Body of pancreas (tissue), 4 donors: ENCODE results near the gene ADGRA1. TPM values are rescaled to one million over a fixed set of nuclear protein-coding genes. Genes with fewer than 3 reads are reported as not detected.

ENCODE experiments used
- ATAC-seq: fragments of 150-250 bp; one replicate; pipeline ENCODE4 v1.9.1; 2016
- DNase-seq, 4 donors: peaks; one replicate each; pipeline ENCODE4 v3.0.0-alpha.2; 2019
- H3K27ac ChIP-seq, 4 donors: fragments of 200-600 bp; sonication (generic); 1 replicate in 3 of 4; 2 replicates in 1 of 4; pipeline versions ENCODE4 v1.5.1 to v1.6.1; 2016 to 2019; ENCODE audit warnings: mild to moderate bottlenecking in 1 of 4, mixed read lengths in 1 of 4, moderate library complexity in 1 of 4
- H3K27me3 ChIP-seq, 2 donors: fragments of 200-600 bp; sonication (generic); one replicate each; pipeline ENCODE4 v1.6.0; 2016; ENCODE audit warnings: mild to moderate bottlenecking in 1 of 2
- H3K36me3 ChIP-seq, 2 donors: fragments of 200-600 bp; sonication (generic); replicated peaks in 1 of 2; 2 replicates each; pipeline ENCODE4 v1.5.1; 2016; ENCODE audit warnings: low read depth in 2 of 2; ENCODE audit not compliant: insufficient read depth in 1 of 2
- H3K4me1 ChIP-seq: fragments of 200-600 bp; sonication (generic); one replicate; pipeline ENCODE4 v1.6.0; 2016
- H3K4me3 ChIP-seq, 2 donors: fragments of 200-600 bp; sonication (generic); 1 replicate in 1 of 2; 2 replicates in 1 of 2; pipeline ENCODE4 v1.5.1; 2016 to 2019
- H3K9me3 ChIP-seq, 3 donors: fragments of 200-600 bp; sonication (generic); 1 replicate in 2 of 3; 2 replicates in 1 of 3; pipeline ENCODE4 v1.5.1; 2016
- POLR2A ChIP-seq, 3 donors: fragments of 450-650 bp; IDR thresholded peaks; one replicate each; pipeline ENCODE4 v1.6.1; 2016; ENCODE audit warnings: antibody characterized with exemption in 3 of 3, mild to moderate bottlenecking in 2 of 3
- WGBS, 2 donors: methylation state at CpG; one replicate each; pipeline ENCODE4 v1.1.5; 2017; 5-methylcytosine and 5-hydroxymethylcytosine counted together
- intact Hi-C: fragments of 100-400 bp; cut with DNase I; formaldehyde crosslinking; loops from one replicate; pipeline ENCODE4 v1.15.1; 2023
- total RNA-seq, 2 donors: library from RNA; depleted of rRNA; stranded (reverse); fragments of >200 nt; gene quantifications; one replicate each; pipeline ENCODE4 v1.1.0, GENCODE V29; 2016
- TF ChIP-seq, protein P1 (sequence below), 7 experiments: fragments of 450-650 bp in 4 of 7; fragments of 200-600 bp in 3 of 7; sonication (generic) in 3 of 7; IDR thresholded peaks; one replicate each; pipeline ENCODE4 v1.5.1; 2016 to 2019; ENCODE audit warnings: antibody characterized with exemption in 7 of 7

Gene ADGRA1
- total RNA-seq, 2 donors from 2014 or later = under 0.01 TPM; not detected in 1

DNA sequence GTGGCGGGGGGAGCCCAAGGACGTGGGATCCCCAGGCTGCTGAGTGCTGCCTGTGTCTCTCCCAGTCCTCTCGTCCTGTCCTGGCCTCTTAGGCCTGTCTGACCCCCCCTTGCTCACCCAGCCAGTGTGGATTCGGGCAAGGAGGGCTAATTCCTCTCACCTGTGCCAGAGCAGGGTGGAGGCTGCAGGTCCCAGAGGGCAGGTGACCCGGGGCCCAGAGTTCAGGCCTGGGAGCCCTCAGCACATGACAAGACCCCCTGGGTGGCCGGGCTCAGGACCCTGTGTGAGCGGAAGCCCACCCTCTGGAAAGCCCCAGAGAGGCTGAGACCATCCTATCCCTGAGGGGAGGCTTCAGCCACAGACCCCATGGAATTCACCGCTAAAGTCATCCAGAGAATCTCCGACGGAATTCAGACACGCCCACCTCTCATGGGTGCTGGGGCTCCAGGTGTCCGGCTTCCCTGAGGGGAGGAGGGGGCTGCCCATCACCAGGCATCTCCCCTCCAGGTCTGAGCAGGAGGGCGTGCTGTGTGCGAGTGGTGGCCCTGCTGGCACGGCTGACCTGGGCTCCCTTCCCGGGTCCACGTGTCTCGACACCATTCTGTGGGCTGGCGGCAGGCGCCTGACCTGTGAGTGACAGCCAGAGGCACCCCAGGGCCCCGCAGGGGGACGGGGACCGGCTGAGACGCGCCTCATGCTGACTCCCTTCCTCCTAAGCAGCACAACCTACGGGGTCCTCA, 77.3 kb downstream of the ADGRA1 start:
- no peak for ATAC-seq
- intact Hi-C loops = no loop called here
- Histone ChIP-seq H3K27me3 (peaks cover 0 to 11% of the 10 kb centered on the region in 2 donors), H3K9me3 (no peaks in the 10 kb centered on the region), H3K4me3 (no peak overlapping the region), H3K36me3 (no peaks in the 10 kb centered on the region), H3K4me1 (peaks cover 13% of the 10 kb centered on the region), H3K27ac (no peak overlapping the region)
- WGBS, 2 donors = 65 to 71% methylated on average over 8 to 26 of the region's 26 CpGs
- TF ChIP-seq, protein P1, sequence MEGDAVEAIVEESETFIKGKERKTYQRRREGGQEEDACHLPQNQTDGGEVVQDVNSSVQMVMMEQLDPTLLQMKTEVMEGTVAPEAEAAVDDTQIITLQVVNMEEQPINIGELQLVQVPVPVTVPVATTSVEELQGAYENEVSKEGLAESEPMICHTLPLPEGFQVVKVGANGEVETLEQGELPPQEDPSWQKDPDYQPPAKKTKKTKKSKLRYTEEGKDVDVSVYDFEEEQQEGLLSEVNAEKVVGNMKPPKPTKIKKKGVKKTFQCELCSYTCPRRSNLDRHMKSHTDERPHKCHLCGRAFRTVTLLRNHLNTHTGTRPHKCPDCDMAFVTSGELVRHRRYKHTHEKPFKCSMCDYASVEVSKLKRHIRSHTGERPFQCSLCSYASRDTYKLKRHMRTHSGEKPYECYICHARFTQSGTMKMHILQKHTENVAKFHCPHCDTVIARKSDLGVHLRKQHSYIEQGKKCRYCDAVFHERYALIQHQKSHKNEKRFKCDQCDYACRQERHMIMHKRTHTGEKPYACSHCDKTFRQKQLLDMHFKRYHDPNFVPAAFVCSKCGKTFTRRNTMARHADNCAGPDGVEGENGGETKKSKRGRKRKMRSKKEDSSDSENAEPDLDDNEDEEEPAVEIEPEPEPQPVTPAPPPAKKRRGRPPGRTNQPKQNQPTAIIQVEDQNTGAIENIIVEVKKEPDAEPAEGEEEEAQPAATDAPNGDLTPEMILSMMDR (IDR thresholded peaks at IDR 0.05) = no peak
- no peak for TF ChIP-seq POLR2A (IDR thresholded peaks at IDR 0.05)
- no peak for DNase-seq

DNA sequence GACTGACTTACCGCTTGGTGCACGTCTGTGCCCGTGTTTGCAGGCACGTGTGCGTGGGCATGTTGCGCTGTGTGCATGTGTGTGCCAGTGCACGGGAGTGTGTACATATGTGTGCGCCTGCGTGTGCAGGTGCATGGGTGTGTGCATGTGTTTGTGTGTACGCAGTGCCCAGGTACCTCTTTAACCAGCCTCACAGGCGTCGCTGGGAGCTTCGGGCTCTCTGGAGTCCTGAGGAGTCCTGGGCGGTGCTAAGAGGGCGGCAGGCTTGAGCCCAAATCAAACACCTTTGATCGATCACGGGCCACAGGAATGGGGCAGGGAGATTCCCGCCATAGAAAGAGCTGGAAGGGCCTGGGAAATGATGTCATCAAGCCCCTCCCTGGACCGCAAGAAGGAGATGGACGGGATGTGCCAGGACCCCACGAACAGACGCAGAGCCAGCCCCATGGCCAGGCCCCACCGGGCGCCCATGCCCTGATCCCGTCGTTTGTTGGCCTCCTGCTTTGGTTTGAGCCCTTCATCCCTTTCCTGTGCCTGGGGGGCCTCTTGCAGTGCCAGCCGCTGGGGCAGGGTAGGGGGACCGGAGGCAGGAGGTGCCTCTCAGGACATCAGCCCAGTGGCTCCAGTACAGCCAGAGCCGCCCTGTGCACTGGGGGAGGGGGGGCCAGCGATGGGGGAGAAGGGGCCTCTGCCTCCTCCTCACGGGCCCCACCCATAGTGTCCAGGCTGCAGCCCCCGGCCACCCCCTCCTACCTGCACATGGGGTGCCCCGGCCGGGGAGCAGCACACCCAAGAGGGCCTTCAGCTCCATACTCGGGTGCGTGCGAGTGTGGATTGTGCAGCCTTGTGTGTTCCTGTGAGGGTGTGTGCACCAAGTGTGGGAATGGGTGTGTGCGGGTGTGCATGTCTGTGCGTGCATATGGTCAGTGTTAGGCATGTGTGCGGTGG, 78.1 kb downstream of the ADGRA1 start:
- Histone ChIP-seq H3K27ac (no peak overlapping the region), H3K4me1 (peaks cover 7% of the 10 kb centered on the region), H3K27me3 (peaks cover 0 to 6% of the 10 kb centered on the region in 2 donors), H3K4me3 (no peak overlapping the region), H3K36me3 (no peaks in the 10 kb centered on the region), H3K9me3 (no peaks in the 10 kb centered on the region)
- WGBS, 2 donors = 70 to 75% methylated on average over 28 to 39 of the region's 40 CpGs
- DNase-seq = no peak
- ATAC-seq = no peak
- TF ChIP-seq POLR2A (IDR thresholded peaks at IDR 0.05) = no peak
- TF ChIP-seq, protein P1 (IDR thresholded peaks at IDR 0.05) = no peak
- intact Hi-C loops = no loop called here

DNA sequence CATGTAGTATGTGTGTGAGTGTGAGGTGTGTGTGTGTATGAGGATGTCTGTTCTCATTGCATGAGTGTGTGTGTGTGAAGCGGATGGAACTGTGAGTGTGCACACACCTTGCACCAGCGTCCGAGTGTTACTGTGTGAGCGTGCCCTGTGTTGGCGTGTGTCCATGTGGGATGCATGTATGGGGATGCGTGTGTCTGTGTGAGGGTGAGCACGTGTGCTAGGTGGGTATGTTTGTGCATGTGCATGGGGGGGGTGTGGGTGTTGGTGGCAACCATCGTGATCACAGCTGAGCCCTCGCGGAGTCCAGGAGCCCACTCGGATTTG, 78.7 kb downstream of the ADGRA1 start:
- no peak for ATAC-seq
- Histone ChIP-seq H3K36me3 (no peaks in the 10 kb centered on the region), H3K27ac (no peak overlapping the region), H3K4me3 (no peak overlapping the region), H3K9me3 (no peaks in the 10 kb centered on the region), H3K4me1 (peaks cover under 1% of the 10 kb centered on the region), H3K27me3 (no peaks in the 10 kb centered on the region)
- DNase-seq = no peak
- 81 to 82% methylated on average over 11 of the region's 11 CpGs for WGBS, 2 donors
- TF ChIP-seq, protein P1 (IDR thresholded peaks at IDR 0.05) = no peak
- TF ChIP-seq POLR2A (IDR thresholded peaks at IDR 0.05) = no peak
- intact Hi-C loops = no loop called here

DNA sequence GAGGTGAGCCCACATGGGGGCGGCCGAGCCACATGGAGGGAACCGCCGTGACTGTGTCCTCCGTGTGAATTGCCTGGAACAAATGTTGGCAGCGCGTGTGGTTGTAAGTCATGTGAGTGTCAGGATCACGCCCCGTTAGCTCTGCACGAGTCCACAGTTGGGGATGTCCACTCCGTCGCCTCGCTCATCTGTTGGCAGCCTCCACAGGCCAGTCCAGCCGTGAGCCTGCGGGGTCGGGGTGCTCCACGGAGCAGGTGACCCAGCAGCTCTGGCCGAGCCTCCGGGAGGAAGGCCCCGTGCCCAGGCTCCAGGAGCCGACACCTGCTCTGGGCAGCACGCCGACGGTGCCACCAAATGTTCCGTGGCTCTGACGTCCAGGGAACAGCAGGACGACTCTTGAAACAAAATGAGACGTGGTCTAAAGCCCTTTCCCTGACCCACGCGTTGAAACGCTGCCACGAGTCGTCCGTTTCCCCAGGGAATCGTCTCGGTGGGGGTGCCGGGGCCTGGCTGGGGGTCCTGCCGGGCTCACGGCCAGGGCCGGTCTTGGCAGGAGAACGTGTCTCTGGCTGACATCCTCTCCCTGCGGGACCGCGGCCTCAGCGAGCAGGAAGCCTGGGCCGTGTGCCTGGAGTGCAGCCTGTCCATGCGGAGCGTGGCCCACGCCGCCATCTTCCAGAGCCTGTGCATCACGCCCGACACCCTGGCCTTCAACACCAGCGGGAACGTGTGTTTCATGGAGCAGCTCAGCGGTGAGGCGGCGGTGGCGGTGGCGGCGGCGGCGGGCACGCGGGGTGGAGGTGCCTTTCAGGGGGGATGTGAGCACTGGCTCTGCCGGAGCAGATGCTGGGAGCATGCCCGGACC, 79.3 kb downstream of the ADGRA1 start:
- WGBS, 2 donors = 75 to 85% methylated on average over 35 to 65 of the region's 66 CpGs
- Histone ChIP-seq H3K27me3 (no peaks in the 10 kb centered on the region), H3K27ac (no peak overlapping the region), H3K9me3 (no peaks in the 10 kb centered on the region), H3K4me1 (no peaks in the 10 kb centered on the region), H3K4me3 (no peak overlapping the region), H3K36me3 (no peaks in the 10 kb centered on the region)
- TF ChIP-seq, protein P1 (IDR thresholded peaks at IDR 0.05) = no peak
- TF ChIP-seq POLR2A (IDR thresholded peaks at IDR 0.05) = no peak
- ATAC-seq = no peak
- no peak for DNase-seq
- intact Hi-C loops = no loop called here
